GM13977 (cell line): Measurements from ENCODE around the gene CFAP20DC.
A peak's percentile ranks its signal among the peaks of the same experiment; 100 is the strongest.
"Not testable (repeated sequence)": the region's sequence is repeated elsewhere in the genome, so short reads cannot be mapped to it uniquely, and the experiment has no call there.

Source experiments
- DNase-seq: peaks from one replicate; pipeline ENCODE4 v3.0.0; 2012; ENCODE audit warnings: low spot score
- CTCF ChIP-seq: IDR thresholded peaks from 2 replicates; pipeline ENCODE4 v1.5.1; 2012; ENCODE audit warnings: mild to moderate bottlenecking, control low read depth; ENCODE audit not compliant: insufficient read depth; ENCODE audit errors: extremely low read depth, missing control alignments
- in situ Hi-C: fragments of 300-500 bp; cut with MboI; formaldehyde crosslinking; loops from one replicate; pipeline ENCODE4 v1.12.0; 2022; ENCODE audit warnings: low sequenced_read_pairs, low pct_unique_long_range_greater_than_20kb, mixed read lengths, inconsistent platforms; ENCODE audit not compliant: unreplicated experiment

The CFAP20DC gene

GRCh38 chr3:58698246-58698645 is 351.6 kb downstream of the CFAP20DC start:
- in situ Hi-C loops: no loop called here
- no peak for TF ChIP-seq CTCF
- DNase-seq: no peak

- in situ Hi-C loops: no loop called here
- DNase-seq: no peak
- no peak for TF ChIP-seq CTCF
Measured at GRCh38 chr3:58697561-58697960, 352.3 kb downstream of the CFAP20DC start.

GRCh38 chr3:58696813-58697212 is 353.0 kb downstream of the CFAP20DC start:
- DNase-seq, in situ Hi-C loops: not testable (repeated sequence)

- DNase-seq: no peak
- TF ChIP-seq CTCF: no peak
- in situ Hi-C loops: no loop called here
Measured at GRCh38 chr3:58696093-58696492, 353.7 kb downstream of the CFAP20DC start.

GRCh38 chr3:58695284-58695683 is 354.5 kb downstream of the CFAP20DC start:
- in situ Hi-C loops, DNase-seq: not testable (repeated sequence)
- TF ChIP-seq CTCF: peak; percentile 21

GRCh38 chr3:58693940-58694850 is 355.6 kb downstream of the CFAP20DC start:
- TF ChIP-seq CTCF: no peak
- in situ Hi-C loops: no loop called here
- no peak for DNase-seq

- DNase-seq: no peak
- TF ChIP-seq CTCF: no peak
- in situ Hi-C loops: no loop called here
Measured at GRCh38 chr3:58692484-58692883, 357.3 kb downstream of the CFAP20DC start.
